ENCODE results near the gene ZNF30.
"Not testable (repeated sequence)": the region's sequence is repeated elsewhere in the genome, so short reads cannot be mapped to it uniquely, and the experiment has no call there.

The ZNF30 gene

GRCh38 chr19:34960940-34961679 is 34.4 kb downstream of the ZNF30 start:
- H3K27ac ChIP-seq: peak overlapping the region; percentile 97
- TF ChIP-seq, protein P1, sequence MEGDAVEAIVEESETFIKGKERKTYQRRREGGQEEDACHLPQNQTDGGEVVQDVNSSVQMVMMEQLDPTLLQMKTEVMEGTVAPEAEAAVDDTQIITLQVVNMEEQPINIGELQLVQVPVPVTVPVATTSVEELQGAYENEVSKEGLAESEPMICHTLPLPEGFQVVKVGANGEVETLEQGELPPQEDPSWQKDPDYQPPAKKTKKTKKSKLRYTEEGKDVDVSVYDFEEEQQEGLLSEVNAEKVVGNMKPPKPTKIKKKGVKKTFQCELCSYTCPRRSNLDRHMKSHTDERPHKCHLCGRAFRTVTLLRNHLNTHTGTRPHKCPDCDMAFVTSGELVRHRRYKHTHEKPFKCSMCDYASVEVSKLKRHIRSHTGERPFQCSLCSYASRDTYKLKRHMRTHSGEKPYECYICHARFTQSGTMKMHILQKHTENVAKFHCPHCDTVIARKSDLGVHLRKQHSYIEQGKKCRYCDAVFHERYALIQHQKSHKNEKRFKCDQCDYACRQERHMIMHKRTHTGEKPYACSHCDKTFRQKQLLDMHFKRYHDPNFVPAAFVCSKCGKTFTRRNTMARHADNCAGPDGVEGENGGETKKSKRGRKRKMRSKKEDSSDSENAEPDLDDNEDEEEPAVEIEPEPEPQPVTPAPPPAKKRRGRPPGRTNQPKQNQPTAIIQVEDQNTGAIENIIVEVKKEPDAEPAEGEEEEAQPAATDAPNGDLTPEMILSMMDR (conservative IDR thresholded peaks at IDR 0.05): no peak

DNA sequence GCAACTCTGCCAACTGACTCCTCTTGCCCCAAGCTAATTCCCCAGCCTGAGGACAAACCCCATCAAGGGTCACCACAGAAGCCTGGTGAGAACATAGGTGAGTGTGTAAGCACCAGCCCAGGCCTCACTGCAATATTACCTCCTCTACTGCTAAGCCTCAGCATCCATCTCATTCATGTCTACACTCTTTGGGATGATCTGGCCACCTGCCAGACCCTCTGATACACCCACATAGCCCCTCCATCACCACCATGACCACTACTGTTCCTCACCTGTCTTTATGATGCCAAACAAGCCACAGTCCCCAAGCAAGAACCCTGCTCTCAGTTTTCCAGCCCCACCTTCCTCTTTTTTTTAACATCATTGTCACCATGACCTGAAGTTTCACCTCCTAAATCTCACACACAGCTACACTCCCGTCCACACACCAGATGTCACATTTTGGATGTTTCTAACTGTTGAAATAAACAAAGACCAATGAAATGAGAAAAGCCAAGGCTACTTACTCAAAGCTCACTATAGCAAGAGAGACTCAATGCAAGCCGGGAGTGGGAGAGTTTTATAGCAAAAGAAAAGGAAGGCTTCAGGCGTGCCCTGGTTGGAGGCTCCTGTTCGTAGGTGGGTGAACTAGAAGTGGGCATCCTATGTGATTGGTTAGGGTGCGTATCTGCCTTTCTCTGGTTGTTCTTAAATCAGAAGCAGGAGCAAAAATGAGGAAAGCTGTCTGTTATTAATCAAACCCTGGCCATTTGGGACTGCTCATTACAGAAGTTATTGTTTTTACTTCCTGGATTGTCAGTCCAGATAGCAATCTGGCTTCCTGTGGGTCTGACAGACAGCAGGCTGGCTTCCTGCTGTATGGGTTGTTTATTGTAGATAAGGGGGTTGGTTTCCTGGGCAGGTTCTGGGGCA is 35.3 kb downstream of the ZNF30 start:
- H3K27ac ChIP-seq: peak overlapping the region; percentile 97
- TF ChIP-seq, protein P1 (conservative IDR thresholded peaks at IDR 0.05): no peak

GRCh38 chr19:34962687-34963572 is 36.2 kb downstream of the ZNF30 start:
- TF ChIP-seq, protein P1 (conservative IDR thresholded peaks at IDR 0.05): no peak
- peak overlapping the region; percentile 97 for H3K27ac ChIP-seq

GRCh38 chr19:34963573-34964406 is 37.1 kb downstream of the ZNF30 start, which contains the start of gene ZNF792:
TSS of gene ZNF792 (minus strand) at chr19:34964229. CDS start at chr19:34963662, 567 bp downstream.
- peak within 1 kb of the TSS; percentile 97 for H3K27ac ChIP-seq
- TF ChIP-seq, protein P1 (conservative IDR thresholded peaks at IDR 0.05): no peak

GRCh38 chr19:34964598-34964997 is 37.9 kb downstream of the ZNF30 start:
- peak overlapping the region; percentile 97 for H3K27ac ChIP-seq
- TF ChIP-seq, protein P1 (conservative IDR thresholded peaks at IDR 0.05): no peak

- not testable (repeated sequence) for H3K27ac ChIP-seq
Observed at GRCh38 chr19:34965505-34965904, 38.8 kb downstream of the ZNF30 start.

DNA sequence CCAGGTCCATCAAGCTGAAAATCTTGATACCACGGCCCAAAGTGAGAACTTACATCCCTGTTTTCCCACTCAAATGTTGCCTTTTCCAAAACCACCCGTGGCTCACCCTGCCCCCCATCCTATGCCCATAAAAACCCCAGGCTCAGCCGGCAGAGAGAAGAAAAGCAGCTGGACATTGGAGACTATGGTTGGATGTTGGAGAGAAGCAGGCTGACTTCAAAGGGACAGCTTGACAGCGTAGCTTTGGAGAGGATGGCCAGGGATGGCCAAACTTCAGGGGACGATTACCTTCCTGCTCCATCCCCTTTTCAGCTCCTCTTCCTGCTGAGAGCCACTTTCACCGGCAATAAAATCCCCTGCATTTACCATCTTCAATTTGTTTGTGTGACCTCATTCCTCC is 40.8 kb downstream of the ZNF30 start:
- no peak overlapping the region for H3K27ac ChIP-seq
- TF ChIP-seq, protein P1 (conservative IDR thresholded peaks at IDR 0.05): no peak
